ENCODE data around the gene STAT6. TPM values are rescaled to one million over a fixed set of nuclear protein-coding genes. Genes with fewer than 3 reads are reported as not detected.

Gene STAT6
- total RNA-seq, 1 donor from 2014 or later = 33.8 TPM

DNA sequence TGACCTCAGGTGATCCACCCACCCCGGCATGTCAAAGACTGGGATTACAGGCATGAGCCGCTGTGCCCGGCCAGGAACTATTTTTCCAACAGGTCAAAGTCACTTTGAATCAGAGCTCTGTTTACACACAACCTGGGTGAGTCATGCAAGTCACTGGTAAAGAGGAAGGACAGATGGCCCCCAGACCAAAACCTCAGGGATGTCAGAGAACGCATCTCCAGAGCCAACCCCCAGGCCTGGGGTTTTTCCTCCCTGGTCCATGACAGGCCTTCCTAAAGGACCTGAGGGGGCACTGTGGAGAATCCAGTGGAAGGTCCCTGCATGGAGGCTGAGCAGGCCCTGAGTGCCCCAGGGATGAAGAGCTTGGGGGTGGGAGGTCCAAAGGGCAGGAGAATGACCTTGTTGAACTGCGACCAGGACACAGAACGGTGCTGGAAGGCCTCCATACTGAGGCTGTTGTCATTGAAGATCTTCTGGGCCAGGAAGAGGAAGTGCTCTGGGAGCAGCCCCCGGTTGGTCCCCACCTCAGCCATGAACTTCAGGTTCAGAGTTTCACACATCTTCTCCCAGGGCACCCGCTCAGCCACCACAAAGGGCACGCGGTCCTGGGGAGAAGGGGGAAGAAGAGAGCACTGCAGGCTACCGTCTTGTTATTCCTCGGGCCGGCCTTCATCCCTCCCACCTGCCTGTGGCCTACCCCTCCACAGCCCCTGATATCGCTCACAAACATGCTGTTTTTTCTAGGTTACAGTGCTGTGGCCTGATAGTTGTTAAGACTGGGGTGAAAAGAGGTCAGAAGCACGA, 9.1 kb downstream of the STAT6 start:
- Histone ChIP-seq H3K79me2 (ENCODE audit: insufficient read depth, low read length) (no peaks in the 10 kb centered on the region), H3K9ac (ENCODE audit: low read length) (no peak overlapping the region), H3K27me3 (ENCODE audit: insufficient read depth, low read length) (no peaks in the 10 kb centered on the region), H3K4me3 (ENCODE audit: insufficient read depth, low read depth, low read length) (no peak overlapping the region), H3K9me3 (ENCODE audit: insufficient read depth, low read depth, low read length) (no peaks in the 10 kb centered on the region), H3K4me2 (ENCODE audit: low read length) (no peak overlapping the region), H3K4me1 (ENCODE audit: insufficient read depth, low read length) (peaks cover 3% of the 10 kb centered on the region), H4K20me1 (ENCODE audit: insufficient read depth, low read length) (no peaks in the 10 kb centered on the region), H3K27ac (ENCODE audit: low read depth, low read length) (no peak overlapping the region), H3K36me3 (ENCODE audit: insufficient read depth, low read length) (no peaks in the 10 kb centered on the region), H2AFZ (ENCODE audit: low read depth, low read length) (no peak overlapping the region)
- FAIRE-seq (no peak), DNase-seq (ENCODE audit: low read depth) (no peak)
- peaks cover 7% of the 10 kb centered on the region for H3K4me1 Mint-ChIP-seq (ENCODE audit: low read depth, unreplicated experiment)
- TF ChIP-seq EZH2 (IDR thresholded peaks at IDR 0.05; ENCODE audit: insufficient read depth, low read length) = no peak
- TF ChIP-seq, protein P1, sequence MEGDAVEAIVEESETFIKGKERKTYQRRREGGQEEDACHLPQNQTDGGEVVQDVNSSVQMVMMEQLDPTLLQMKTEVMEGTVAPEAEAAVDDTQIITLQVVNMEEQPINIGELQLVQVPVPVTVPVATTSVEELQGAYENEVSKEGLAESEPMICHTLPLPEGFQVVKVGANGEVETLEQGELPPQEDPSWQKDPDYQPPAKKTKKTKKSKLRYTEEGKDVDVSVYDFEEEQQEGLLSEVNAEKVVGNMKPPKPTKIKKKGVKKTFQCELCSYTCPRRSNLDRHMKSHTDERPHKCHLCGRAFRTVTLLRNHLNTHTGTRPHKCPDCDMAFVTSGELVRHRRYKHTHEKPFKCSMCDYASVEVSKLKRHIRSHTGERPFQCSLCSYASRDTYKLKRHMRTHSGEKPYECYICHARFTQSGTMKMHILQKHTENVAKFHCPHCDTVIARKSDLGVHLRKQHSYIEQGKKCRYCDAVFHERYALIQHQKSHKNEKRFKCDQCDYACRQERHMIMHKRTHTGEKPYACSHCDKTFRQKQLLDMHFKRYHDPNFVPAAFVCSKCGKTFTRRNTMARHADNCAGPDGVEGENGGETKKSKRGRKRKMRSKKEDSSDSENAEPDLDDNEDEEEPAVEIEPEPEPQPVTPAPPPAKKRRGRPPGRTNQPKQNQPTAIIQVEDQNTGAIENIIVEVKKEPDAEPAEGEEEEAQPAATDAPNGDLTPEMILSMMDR (IDR thresholded peaks at IDR 0.05; ENCODE audit: insufficient read depth, low read depth, low read length) = no peak
- H3K9me3 Mint-ChIP-seq (ENCODE audit: unreplicated experiment) = no peaks in the 10 kb centered on the region
- no peak overlapping the region for H3K4me3 Mint-ChIP-seq (ENCODE audit: unreplicated experiment)
- peaks cover 2% of the 10 kb centered on the region for H3K27me3 Mint-ChIP-seq (ENCODE audit: low read depth, unreplicated experiment)
- peak overlapping the region; percentile 12 for H3K27ac Mint-ChIP-seq (ENCODE audit: unreplicated experiment)
- H3K36me3 Mint-ChIP-seq (ENCODE audit: low read depth, unreplicated experiment) = peaks cover 13% of the 10 kb centered on the region

DNA sequence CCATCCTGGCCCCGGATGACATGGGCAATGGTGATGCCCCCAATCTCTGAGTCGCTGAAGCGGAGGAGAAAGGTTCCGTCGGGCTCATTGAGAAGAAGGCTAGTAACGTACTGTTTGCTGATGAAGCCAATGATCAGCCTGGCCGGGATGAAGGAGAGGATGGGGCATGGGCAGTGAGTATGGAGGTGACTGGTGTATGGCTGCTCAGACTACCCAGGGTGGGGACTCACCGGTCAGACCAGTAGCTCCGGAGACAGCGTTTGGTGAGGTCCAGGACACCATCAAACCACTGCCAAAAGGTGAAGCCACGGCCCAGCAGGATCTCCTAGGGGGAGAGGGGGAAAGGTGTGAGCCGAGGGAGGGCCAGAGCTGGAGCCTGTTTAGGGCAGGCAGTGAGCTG, 11.4 kb downstream of the STAT6 start:
- peaks cover 11% of the 10 kb centered on the region for H3K36me3 Mint-ChIP-seq (ENCODE audit: low read depth, unreplicated experiment)
- H3K79me2 ChIP-seq (ENCODE audit: insufficient read depth, low read length) = no peaks in the 10 kb centered on the region
- H3K27me3 Mint-ChIP-seq (ENCODE audit: low read depth, unreplicated experiment) = no peaks in the 10 kb centered on the region
- H4K20me1 ChIP-seq (ENCODE audit: insufficient read depth, low read length) = peaks cover 10% of the 10 kb centered on the region
- no peak overlapping the region for H3K4me2 ChIP-seq (ENCODE audit: low read length)
- H3K9me3 ChIP-seq (ENCODE audit: insufficient read depth, low read depth, low read length) = no peaks in the 10 kb centered on the region
- H3K27ac ChIP-seq (ENCODE audit: low read depth, low read length) = no peak overlapping the region
- no peak overlapping the region for H3K9ac ChIP-seq (ENCODE audit: low read length)
- no peak for DNase-seq (ENCODE audit: low read depth)
- TF ChIP-seq EZH2 (IDR thresholded peaks at IDR 0.05; ENCODE audit: insufficient read depth, low read length) = no peak
- TF ChIP-seq, protein P1 (IDR thresholded peaks at IDR 0.05; ENCODE audit: insufficient read depth, low read depth, low read length) = no peak
- H3K36me3 ChIP-seq (ENCODE audit: insufficient read depth, low read length) = peaks cover 10% of the 10 kb centered on the region
- H3K27me3 ChIP-seq (ENCODE audit: insufficient read depth, low read length) = no peaks in the 10 kb centered on the region
- H2AFZ ChIP-seq (ENCODE audit: low read depth, low read length) = no peak overlapping the region
- no peak overlapping the region for H3K4me3 Mint-ChIP-seq (ENCODE audit: unreplicated experiment)
- H3K9me3 Mint-ChIP-seq (ENCODE audit: unreplicated experiment) = no peaks in the 10 kb centered on the region
- H3K4me1 Mint-ChIP-seq (ENCODE audit: low read depth, unreplicated experiment) = peaks cover 24% of the 10 kb centered on the region
- H3K4me1 ChIP-seq (ENCODE audit: insufficient read depth, low read length) = peaks cover 11% of the 10 kb centered on the region
- no peak overlapping the region for H3K4me3 ChIP-seq (ENCODE audit: insufficient read depth, low read depth, low read length)
- H3K27ac Mint-ChIP-seq (ENCODE audit: unreplicated experiment) = no peak overlapping the region
- no peak for FAIRE-seq

All from astrocyte (in vitro differentiated cells and primary cell).